Iris pigment epithelial cell (primary cell): ENCODE results near the gene TICAM1.
A peak's percentile ranks its signal among the peaks of the same experiment; 100 is the strongest.
"Not testable (repeated sequence)": the region's sequence is repeated elsewhere in the genome, so short reads cannot be mapped to it uniquely, and the experiment has no call there.

Experiments used
- DNase-seq: peaks from one replicate; pipeline ENCODE4 v3.0.0-alpha.2; 2011; ENCODE audit warnings: low read depth

The TICAM1 gene

GRCh38 chr19:4844348-4845179, 13.1 kb upstream of the TICAM1 start:
- DNase-seq: no peak

DNA sequence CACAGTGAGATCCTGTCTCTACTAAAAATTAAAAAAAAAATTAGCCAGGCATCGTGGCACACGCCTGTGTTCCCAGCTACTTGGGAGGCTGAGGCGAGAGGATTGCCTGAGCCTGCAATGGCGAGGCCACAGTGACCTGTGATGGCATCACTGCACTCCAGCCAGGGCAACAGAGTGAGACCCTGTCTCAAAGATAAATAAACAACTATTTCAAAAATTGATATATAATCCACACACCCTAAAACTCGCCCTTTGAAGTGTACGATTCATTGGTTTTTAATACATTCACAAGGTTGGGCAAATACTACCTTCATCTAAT, 12.1 kb upstream of the TICAM1 start:
- no peak for DNase-seq

- no peak for DNase-seq
These were observed 7.7 kb upstream of the TICAM1 start for GRCh38 chr19:4839192-4839591.

DNA sequence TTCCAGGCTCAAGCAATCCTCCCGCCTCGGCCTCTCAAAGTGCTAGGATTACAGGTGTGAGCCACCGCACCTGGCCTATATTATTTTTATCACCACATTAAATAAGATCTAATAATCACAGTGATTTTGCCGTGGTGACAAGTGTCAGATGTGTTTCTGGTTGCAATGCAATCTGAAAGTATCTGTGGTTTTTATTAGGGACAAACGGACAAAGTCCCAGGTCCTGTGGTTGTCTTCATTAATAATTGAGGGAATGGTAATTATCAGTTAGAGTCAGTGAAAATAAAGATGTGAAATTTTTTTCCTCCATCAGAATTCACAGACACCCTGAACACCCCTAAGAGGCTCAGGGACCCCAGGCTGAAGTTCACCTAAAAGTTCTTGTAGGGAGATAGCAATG, 1.3 kb upstream of the TICAM1 start:
- DNase-seq: no peak

DNA sequence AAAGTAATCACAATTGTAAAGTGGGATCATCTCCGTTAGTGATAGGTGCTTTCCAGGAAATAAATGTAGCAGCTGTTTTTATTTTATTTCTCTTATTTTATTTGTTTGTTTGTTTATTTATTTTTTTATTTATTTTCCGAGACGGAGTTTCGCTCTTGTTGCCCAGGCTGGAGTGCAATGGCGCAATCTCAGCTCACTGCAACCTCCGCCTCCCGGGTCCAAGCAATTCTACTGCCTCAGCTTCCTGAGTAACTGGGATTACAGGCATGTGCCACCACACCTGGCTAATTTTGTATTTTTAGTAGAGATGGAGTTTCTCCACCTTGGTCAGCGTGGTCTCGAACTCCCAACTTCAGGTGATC, 448 bp upstream of the TICAM1 start:
- DNase-seq: not testable (repeated sequence)

DNA sequence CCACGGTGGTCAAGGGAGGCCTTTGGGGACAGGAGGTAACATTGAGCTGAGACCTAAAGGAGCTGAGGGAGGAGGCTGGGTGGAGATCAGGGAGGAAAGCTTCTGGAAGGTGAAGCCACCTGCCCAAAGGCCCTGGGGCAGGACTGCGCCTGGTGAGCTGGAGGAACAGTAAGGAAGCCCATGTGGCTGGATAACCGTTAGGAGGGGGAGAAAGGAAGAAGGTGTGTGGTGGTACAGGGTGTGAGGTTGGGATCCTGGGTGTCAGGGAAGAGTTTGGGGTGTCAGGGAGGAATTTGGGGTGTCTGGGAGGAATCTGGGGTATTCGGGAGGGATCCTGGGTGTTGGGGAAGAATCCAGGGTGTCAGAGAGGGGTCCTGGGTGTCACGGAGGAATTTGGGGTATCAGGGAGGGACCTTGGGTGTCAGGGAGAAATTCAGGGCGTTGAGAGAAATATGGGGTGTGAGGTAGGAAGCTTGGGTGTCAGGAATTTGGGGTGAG, 695 bp downstream of the TICAM1 start:
- DNase-seq: no peak

DNA sequence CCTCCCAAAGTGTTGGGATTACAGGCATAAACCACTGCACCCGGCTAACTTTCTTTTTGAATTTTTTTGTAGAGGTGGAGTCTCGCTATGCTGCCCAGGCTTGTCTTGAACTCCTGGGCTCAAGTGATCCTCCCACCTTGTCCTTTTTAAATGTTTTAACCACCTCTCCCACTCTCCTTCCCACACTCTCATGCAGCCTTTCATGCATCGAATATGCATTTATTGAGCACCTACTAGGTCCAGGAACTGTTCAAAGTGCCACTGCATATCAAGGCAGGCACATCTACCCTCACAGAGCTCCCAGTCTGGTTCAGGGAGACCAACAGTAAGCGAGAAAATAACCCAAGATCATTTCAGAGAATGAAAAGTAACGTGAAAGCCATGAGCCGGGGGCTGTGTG, 1.2 kb downstream of the TICAM1 start:
- DNase-seq: no peak

- no peak for DNase-seq
These were observed 2.4 kb downstream of the TICAM1 start for GRCh38 chr19:4829001-4829712.

DNA sequence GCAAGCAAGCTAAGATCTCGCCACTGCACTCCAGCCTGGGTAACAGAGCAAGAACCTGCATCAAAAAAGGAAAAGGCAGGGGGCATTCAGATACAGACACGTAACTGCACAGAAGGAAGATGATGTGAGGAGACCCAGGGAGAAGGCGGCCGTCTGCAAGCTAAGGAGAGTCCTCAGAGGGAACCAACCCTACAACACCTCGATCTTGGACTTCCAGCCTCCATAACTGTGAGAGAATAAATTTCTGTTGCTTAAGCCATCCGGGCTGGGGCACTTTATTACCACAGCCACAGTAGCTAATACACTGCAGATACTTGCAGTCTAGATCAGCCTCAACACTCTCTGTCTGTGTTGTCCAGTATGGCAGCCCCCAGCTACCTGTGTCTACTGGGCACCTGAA, 7.9 kb downstream of the TICAM1 start:
- no peak for DNase-seq

DNA sequence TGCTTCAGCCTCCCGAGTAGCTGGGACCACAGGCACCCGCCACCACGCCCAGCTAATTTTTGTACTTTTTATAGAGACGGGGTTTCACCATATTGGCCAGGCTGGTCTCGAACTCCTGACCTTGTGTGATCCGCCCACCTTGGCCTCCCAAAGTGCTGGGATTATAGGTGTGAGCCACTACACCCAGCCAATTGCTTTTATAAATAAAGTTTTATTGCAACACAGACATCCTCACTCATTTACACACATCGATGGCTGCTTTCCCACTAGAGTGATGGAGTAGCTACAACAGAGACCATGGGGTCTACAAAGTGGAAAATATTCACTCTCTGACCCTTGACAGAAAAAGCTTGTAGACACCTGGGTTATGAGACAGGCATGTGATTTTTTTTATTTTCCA, 9.2 kb downstream of the TICAM1 start:
- DNase-seq: not testable (repeated sequence)

DNA sequence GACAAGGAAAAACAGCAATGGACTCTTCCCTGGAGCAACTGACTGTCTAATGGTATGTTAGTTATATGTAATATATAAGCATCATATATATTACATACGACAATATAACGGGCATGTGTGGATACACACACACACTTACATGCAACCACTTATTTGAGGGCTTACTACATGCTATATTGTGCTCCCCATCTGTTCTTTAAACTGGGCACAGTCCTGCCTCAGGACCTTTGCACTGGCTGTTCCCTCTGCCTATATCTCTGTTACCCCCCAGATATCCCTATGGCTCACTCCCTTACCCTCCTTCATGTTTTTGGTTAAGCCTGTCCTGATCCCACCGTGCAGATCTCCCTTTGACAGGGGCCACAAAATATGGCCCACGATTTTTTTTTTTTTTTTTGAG, 10.2 kb downstream of the TICAM1 start:
- no peak for DNase-seq

DNA sequence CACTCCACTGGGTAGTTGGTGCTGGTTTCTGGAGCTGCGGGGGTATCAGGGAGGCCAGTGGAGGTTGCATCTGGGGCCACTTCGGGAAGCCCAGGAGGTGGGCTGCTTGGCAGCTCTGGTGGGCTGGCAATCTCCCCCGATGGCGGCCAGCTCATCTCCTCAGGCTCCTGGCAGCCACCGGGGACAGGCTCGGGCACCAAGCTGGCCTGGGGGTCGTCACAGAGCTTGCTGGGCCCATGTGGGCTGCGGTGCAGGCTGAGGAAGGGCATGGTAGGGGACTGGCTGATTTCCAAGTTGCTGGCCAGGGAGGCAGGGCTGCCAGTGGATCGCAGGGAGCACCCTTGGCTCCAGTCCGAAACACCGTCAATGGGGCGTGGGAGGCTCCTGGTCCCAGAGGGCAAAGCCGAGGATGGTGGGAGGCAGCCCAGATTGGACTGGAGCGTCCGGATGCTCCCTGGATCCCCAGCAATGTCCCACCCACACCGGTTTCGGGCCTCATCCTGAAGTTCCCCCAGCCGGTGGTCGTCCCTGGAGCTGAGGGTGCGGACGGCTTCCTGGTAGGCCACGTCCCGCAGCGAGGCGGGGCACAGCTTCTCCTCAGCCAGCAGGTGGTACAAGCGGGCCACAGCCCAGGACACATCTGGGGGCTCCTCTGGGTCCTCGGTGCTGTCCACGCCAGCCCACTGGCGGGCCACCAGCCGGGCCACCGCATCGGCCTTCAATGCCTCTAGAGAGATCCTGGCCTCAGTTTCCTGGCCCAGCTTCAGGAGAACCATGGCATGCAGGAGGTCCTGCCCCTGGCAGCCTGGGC, 13.8 kb downstream of the TICAM1 start:
- no peak for DNase-seq

- no peak for DNase-seq
These were observed 14.6 kb downstream of the TICAM1 start for GRCh38 chr19:4816950-4817278.

- no peak for DNase-seq
These were observed 15.1 kb downstream of the TICAM1 start for GRCh38 chr19:4816202-4816949.

DNA sequence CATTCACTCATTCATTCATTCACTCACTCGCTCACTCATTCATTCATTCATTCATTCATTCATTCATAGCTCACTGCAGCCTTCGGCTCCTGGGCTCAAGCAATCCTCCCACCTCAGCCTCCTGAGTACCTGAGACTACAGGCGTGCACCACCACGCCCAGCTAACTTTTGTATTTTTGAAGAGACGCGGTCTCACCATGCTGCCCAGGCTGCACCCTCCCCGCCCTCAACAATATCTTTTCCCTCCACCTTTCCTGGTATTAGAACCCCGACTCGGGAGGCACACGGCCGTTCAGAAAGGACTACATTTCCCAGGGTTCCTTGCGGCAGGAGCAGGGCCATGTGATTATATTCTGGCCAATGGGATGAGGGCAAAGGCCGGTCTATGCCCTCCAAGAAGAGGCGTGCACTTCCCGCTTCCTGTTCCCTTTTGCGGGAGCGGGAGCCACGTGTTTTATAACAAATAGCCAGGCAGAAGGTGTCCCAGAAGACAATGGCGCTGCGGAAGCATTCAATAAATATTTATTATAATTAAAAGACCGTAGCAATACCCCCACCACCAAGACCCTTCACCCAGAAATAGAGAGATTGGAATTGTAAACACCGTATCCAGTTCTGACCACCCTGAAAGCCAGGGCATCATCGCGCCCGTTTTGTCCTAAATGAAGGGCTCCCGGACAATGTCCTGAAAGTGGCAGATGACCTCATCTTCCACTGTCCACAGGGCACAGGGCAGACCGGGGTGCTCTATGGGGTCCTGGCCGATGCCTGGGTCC, 15.9 kb downstream of the TICAM1 start:
- DNase-seq: peak; percentile 91

GRCh38 chr19:4814625-4815425, 16.7 kb downstream of the TICAM1 start:
- DNase-seq: no peak

DNA sequence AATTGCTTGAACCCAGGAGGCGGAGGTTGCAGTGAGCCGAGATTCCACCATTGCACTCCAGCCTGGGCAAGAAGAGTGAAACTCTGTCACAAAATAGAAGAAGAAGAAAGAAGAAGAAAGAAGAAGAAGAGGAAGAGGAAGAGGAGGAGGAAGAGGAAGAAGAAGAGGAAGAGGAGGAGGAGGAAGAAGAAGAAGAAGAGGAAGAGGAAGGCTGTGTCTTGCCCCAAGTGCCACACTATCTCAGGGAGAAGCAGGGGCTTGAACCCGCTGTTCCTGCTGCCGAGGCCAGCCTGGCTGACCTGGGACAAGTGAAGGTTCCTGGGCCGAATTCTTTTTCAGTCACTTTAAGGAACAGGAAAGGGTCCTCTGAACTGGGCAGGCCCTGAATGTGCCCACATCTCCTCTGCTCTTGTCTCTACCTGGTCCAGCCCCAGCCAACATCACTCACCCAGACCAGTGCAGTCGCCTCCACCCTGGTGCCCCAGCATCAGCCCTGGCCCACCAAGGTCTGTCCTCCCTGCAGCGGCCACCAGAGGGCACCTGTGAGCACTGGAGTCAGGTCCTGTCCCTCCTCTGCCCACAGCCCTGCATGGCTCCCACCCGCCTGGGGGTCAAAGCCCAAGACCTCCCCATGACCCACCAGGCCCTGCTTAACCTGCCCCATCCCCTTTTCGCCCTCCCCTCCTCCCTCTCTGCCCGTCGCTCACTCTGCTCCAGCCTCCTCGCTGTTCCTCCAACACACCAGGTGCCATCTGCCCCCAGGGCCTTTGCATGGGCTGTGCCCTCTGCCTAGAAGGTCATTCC, 20.0 kb downstream of the TICAM1 start:
- DNase-seq: peak; percentile 51

GRCh38 chr19:4807188-4807587, 24.3 kb downstream of the TICAM1 start:
- DNase-seq: no peak

- no peak for DNase-seq
These were observed 25.1 kb downstream of the TICAM1 start for GRCh38 chr19:4806384-4806783.

GRCh38 chr19:4805140-4805539, 26.4 kb downstream of the TICAM1 start:
- DNase-seq: not testable (repeated sequence)
